Mesendoderm (in vitro differentiated cells): ENCODE results near the gene OCEL1. TPM values are rescaled to one million over a fixed set of nuclear protein-coding genes. Genes with fewer than 3 reads are reported as not detected.
A peak's percentile ranks its signal among the peaks of the same experiment; 100 is the strongest.

ENCODE experiments used
- DNase-seq: peaks from one replicate; pipeline ENCODE4 v3.0.0; 2013
- H2AK5ac ChIP-seq: 2 replicates; pipeline ENCODE4 v1.6.1; 2013; ENCODE audit warnings: low read length, inconsistent platforms
- H2BK120ac ChIP-seq: 2 replicates; pipeline ENCODE4 v1.6.1; 2013; ENCODE audit warnings: low read depth, mild to moderate bottlenecking, low read length, moderate library complexity, mixed read lengths
- H2BK15ac ChIP-seq: replicated peaks from 2 replicates; pipeline ENCODE4 v1.6.1; 2013; ENCODE audit warnings: low read depth, mild to moderate bottlenecking, moderate library complexity
- H2BK5ac ChIP-seq: 2 replicates; pipeline ENCODE4 v1.6.1; 2013; ENCODE audit warnings: low read length, inconsistent platforms
- H3K18ac ChIP-seq: 2 replicates; pipeline ENCODE4 v1.6.1; 2013; ENCODE audit warnings: mild to moderate bottlenecking, low read length, mixed read lengths
- H3K23ac ChIP-seq: one replicate; pipeline ENCODE4 v1.6.1; 2013; ENCODE audit warnings: low read length
- H3K27ac ChIP-seq: 2 replicates; pipeline ENCODE4 v1.5.1; 2013; ENCODE audit warnings: low read depth, mild to moderate bottlenecking, inconsistent platforms, low read length, moderate library complexity
- H3K27me3 ChIP-seq: 2 replicates; pipeline ENCODE4 v1.6.1; 2013; ENCODE audit warnings: low read length, control low read depth, mild to moderate bottlenecking, inconsistent platforms; ENCODE audit not compliant: insufficient read depth, poor library complexity
- H3K36me3 ChIP-seq: 2 replicates; pipeline ENCODE4 v1.6.1; 2013; ENCODE audit warnings: low read length, inconsistent platforms; ENCODE audit not compliant: control insufficient read depth, insufficient read depth
- H3K4ac ChIP-seq: one replicate; pipeline ENCODE4 v1.6.1; 2013; ENCODE audit warnings: low read depth, mild to moderate bottlenecking, low read length, moderate library complexity
- H3K4me1 ChIP-seq: 2 replicates; pipeline ENCODE4 v1.6.1; 2013; ENCODE audit warnings: low read depth, low read length, inconsistent platforms; ENCODE audit not compliant: control insufficient read depth
- H3K4me2 ChIP-seq: 2 replicates; pipeline ENCODE4 v1.6.1; 2013; ENCODE audit warnings: low read length
- H3K4me3 ChIP-seq: 2 replicates; pipeline ENCODE4 v1.5.1; 2013; ENCODE audit warnings: mild to moderate bottlenecking, low read length
- H3K56ac ChIP-seq: one replicate; pipeline ENCODE4 v1.6.1; 2013; ENCODE audit warnings: low read length
- H3K79me1 ChIP-seq: 2 replicates; pipeline ENCODE4 v1.6.1; 2013; ENCODE audit warnings: low read length, inconsistent platforms
- H3K79me2 ChIP-seq: 2 replicates; pipeline ENCODE4 v1.6.1; 2013; ENCODE audit warnings: mild to moderate bottlenecking, low read length; ENCODE audit not compliant: control insufficient read depth, insufficient read depth
- H3K9ac ChIP-seq: 2 replicates; pipeline ENCODE4 v1.6.1; 2013; ENCODE audit warnings: low read length, inconsistent platforms
- H4K5ac ChIP-seq: one replicate; pipeline ENCODE4 v1.6.1; 2013; ENCODE audit warnings: low read length
- H4K8ac ChIP-seq: one replicate; pipeline ENCODE4 v1.6.1; 2013; ENCODE audit warnings: low read depth, mild to moderate bottlenecking, control low read depth, low read length, moderate library complexity
- WGBS: extraction: QIAGEN DNeasy Blood & Tissue Kit; methylation state at CpG from one replicate; pipeline ENCODE4 v1.1.7; 2013; ENCODE audit warnings: low lambda C conversion rate, missing lambda C conversion rate; ENCODE audit not compliant: insufficient coverage; ENCODE audit errors: extremely low coverage; 5-methylcytosine and 5-hydroxymethylcytosine counted together
- polyA plus RNA-seq, 2 experiments: library from polyadenylated mRNA; stranded (reverse); fragments of 200-250 nt; gene quantifications; one replicate each; pipeline ENCODE4 v1.2.3, GENCODE V29; 2013

Gene OCEL1, protein sequence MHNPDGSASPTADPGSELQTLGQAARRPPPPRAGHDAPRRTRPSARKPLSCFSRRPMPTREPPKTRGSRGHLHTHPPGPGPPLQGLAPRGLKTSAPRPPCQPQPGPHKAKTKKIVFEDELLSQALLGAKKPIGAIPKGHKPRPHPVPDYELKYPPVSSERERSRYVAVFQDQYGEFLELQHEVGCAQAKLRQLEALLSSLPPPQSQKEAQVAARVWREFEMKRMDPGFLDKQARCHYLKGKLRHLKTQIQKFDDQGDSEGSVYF
- polyA plus RNA-seq (2013, experiment 1 of 2), result 17.6 TPM
- polyA plus RNA-seq (2013, experiment 2 of 2), result 17.5 TPM

DNA sequence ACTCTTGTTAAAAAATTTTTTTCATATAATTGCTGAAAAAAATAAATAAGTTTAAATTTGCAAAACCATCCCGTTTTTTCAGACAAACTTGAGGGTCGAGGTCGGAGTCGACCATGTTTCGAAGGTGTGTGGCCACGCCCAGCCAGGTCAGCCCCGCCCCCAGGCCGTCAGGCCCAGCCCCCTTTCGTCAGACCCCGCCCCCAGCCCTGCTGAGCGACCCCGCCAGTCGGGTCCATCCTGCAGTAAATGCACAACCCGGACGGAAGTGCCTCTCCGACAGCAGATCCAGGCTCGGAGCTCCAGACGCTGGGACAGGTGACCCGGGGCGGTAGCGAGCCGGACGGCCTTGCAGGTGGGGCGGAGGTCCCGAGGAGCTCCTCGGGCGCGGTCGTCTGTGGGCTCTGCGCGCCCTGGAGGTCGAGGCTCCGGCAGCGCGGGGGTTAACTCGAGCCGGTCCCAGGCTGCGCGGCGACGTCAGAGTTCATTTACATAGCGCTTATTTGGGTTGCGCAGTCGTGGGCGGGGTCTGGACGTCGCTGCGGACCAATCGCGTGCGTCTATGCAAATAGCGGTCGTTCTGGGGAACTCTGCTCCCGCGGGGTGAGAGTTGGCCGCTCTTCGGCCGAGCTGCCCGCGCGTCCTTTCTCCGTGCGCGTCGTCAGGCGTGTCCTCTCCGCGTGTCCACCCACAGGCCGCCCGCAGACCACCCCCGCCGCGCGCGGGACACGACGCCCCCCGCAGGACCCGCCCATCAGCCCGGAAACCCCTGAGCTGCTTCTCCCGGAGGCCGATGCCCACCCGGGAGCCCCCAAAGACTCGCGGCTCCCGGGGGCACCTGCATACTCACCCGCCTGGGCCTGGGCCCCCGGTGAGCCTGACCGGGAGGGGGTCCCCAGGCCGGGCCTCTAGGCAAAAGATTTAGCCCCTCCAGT lies at the start of gene OCEL1:
TSS of gene OCEL1 (plus strand) at position 225 of the 932 bp plus-strand sequence. CDS start at position 247, 22 bp downstream.
- peak; percentile 99 for DNase-seq
- peak within 1 kb of the TSS; percentile 87 for H3K56ac ChIP-seq
- H3K9ac ChIP-seq, result peak within 1 kb of the TSS; percentile 82
- peaks cover 5% of the 10 kb centered on the region for H3K36me3 ChIP-seq
- H2BK5ac ChIP-seq, result peak within 1 kb of the TSS; percentile 85
- peak within 1 kb of the TSS; percentile 92 for H3K27ac ChIP-seq
- no peaks in the 10 kb centered on the region for H3K27me3 ChIP-seq
- H2BK15ac ChIP-seq, result no peak within 1 kb of the TSS
- H4K5ac ChIP-seq, result no peak within 1 kb of the TSS
- H3K4me2 ChIP-seq, result peak within 1 kb of the TSS; percentile 54
- peak within 1 kb of the TSS; percentile 71 for H3K18ac ChIP-seq
- no peaks in the 10 kb centered on the region for H3K4me1 ChIP-seq
- no peak within 1 kb of the TSS for H4K8ac ChIP-seq
- no peak within 1 kb of the TSS for H2AK5ac ChIP-seq
- no peaks in the 10 kb centered on the region for H3K79me2 ChIP-seq
- H3K23ac ChIP-seq, result no peak within 1 kb of the TSS
- peak within 1 kb of the TSS; percentile 89 for H3K4ac ChIP-seq
- no peaks in the 10 kb centered on the region for H3K79me1 ChIP-seq
- no peak within 1 kb of the TSS for H2BK120ac ChIP-seq
- H3K4me3 ChIP-seq, result peak within 1 kb of the TSS; percentile 75
- WGBS, result no CpG with 5 or more reads among the region's 90 CpGs

DNA sequence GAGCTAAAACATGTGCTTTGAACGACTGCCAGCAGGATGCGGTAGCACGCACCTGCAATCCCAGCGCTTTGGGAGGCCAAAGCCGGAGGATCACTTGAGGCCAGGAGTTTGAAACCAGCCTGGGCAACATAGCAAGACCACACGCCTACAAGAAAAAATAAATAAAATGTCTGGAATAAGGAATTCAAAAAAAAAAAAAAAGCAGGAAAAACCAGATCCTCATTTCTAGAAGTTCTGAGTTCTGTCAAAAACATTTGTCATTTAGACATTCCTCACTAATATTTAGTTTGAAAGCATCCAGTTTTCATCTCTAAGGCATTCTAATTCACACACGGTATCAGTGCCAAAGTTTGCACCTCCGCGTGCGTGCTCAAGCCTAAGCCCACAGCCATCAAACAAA lies 47.7 kb upstream of the OCEL1 start:
- Histone ChIP-seq H2BK15ac (no peak overlapping the region), H3K4me2 (no peak overlapping the region), H3K9ac (no peak overlapping the region), H3K4me3 (no peak overlapping the region), H3K4me1 (no peaks in the 10 kb centered on the region), H2BK5ac (no peak overlapping the region), H3K79me2 (no peaks in the 10 kb centered on the region), H3K27ac (no peak overlapping the region), H3K4ac (no peak overlapping the region), H3K27me3 (no peaks in the 10 kb centered on the region), H4K5ac (no peak overlapping the region), H4K8ac (no peak overlapping the region), H3K23ac (no peak overlapping the region), H3K79me1 (no peaks in the 10 kb centered on the region), H2BK120ac (no peak overlapping the region), H3K36me3 (peaks cover 5% of the 10 kb centered on the region), H3K18ac (no peak overlapping the region), H3K56ac (no peak overlapping the region), H2AK5ac (no peak overlapping the region)
- WGBS, result no CpG with 5 or more reads among the region's 10 CpGs
- no peak for DNase-seq

DNA sequence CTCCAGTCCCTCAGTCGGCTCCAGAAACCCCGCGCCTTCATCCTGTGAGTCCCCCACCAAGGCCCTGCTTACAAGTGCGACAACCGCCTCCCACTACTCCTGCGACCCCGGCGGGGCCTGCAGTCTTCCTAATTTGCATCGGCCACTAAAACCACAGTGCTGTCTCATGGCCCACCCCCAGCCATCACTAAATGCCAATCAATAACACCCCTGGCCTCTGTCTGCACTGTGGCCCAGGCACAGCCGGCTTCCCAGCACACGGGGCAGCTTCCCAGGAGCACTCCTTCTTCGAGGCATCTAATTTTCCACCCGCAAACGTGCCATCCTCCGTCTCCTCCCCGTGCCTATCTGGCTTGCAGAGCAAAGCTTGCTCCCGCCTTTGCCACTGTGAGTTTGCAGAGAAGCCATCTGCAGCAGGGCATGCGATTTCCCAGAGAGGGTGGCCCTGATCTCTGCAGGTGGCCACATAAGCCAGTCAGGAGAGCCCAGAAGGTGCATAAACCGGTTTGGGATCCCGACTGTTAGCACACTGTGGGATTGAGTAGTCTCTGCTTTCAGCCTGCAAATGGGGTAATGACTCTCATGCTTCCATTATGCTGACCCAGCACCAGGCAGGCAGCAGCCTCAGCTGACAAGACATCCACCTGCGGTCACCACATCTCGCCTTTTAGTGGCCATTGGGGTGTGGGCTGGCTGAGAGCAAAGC lies 44.9 kb upstream of the OCEL1 start:
- H3K18ac ChIP-seq, result no peak overlapping the region
- WGBS, result no CpG with 5 or more reads among the region's 22 CpGs
- no peak overlapping the region for H4K8ac ChIP-seq
- H2BK5ac ChIP-seq, result no peak overlapping the region
- H3K79me1 ChIP-seq, result no peaks in the 10 kb centered on the region
- H2BK15ac ChIP-seq, result no peak overlapping the region
- no peak overlapping the region for H3K4me2 ChIP-seq
- H3K79me2 ChIP-seq, result no peaks in the 10 kb centered on the region
- no peak overlapping the region for H3K9ac ChIP-seq
- H3K4me1 ChIP-seq, result no peaks in the 10 kb centered on the region
- H2BK120ac ChIP-seq, result no peak overlapping the region
- no peak overlapping the region for H2AK5ac ChIP-seq
- H3K4me3 ChIP-seq, result no peak overlapping the region
- H3K36me3 ChIP-seq, result peaks cover 5% of the 10 kb centered on the region
- no peak overlapping the region for H3K23ac ChIP-seq
- DNase-seq, result peak; percentile 5
- H3K27ac ChIP-seq, result no peak overlapping the region
- H3K4ac ChIP-seq, result no peak overlapping the region
- no peaks in the 10 kb centered on the region for H3K27me3 ChIP-seq
- H4K5ac ChIP-seq, result no peak overlapping the region
- no peak overlapping the region for H3K56ac ChIP-seq

DNA sequence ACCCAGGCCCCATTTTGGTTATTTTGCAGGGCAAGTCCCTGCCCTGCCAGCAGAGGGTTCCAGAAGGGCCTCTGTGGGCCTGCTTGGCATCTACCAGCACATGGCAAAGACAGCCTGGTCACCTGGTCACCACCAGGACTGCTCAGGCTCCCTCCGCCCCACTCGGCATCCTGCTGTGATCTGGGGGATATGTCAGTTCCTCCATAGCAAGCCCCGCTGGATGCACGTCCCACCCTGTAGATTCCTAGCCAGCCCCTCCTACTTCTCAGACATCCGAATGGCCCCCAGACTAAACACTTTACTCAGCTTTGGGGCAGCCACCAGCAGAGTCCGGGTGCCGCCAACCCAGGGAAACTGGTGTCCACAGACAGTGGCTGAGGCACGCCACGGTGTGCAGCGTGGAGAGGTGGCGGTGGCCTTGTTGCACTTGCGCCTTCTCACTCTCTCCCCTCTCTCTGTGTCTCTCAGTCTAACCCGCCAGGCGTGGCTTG lies 42.7 kb upstream of the OCEL1 start:
- Histone ChIP-seq H3K18ac (no peak overlapping the region), H2BK120ac (no peak overlapping the region), H3K9ac (no peak overlapping the region), H3K79me2 (no peaks in the 10 kb centered on the region), H4K8ac (no peak overlapping the region), H3K4me2 (no peak overlapping the region), H4K5ac (no peak overlapping the region), H3K79me1 (no peaks in the 10 kb centered on the region), H3K4me1 (no peaks in the 10 kb centered on the region), H3K27ac (no peak overlapping the region), H3K56ac (no peak overlapping the region), H2BK15ac (no peak overlapping the region), H3K4me3 (no peak overlapping the region), H3K36me3 (peaks cover 6% of the 10 kb centered on the region), H3K23ac (no peak overlapping the region), H3K4ac (no peak overlapping the region), H3K27me3 (no peaks in the 10 kb centered on the region), H2BK5ac (no peak overlapping the region), H2AK5ac (no peak overlapping the region)
- WGBS, result no CpG with 5 or more reads among the region's 14 CpGs
- DNase-seq, result peak; percentile 25

DNA sequence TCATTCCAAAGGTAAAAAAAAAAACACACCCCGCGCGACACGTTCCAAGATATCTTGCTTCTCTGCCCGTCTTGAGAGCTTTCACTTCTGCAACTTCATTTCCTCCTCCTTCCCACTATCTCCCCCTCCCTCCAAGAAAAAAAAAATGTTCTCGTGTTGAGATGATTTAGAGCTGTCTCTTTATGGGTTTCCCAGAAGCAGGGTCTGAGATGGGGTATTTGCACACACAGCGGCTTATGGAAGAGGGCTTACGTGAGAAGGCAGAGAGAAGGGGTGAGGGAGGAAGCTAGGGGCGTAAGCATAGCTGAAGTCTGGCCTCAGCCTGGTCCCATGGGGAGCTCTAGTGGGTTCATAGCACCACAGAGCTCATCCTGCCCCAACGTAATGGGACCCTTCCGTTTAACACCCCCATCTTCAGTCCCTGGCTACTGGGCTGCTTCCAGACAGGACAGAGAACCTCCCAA lies 42.1 kb upstream of the OCEL1 start:
- H3K27ac ChIP-seq, result no peak overlapping the region
- no CpG with 5 or more reads among the region's 11 CpGs for WGBS
- no peak overlapping the region for H2BK120ac ChIP-seq
- no peaks in the 10 kb centered on the region for H3K79me1 ChIP-seq
- no peak overlapping the region for H3K4ac ChIP-seq
- no peak overlapping the region for H3K56ac ChIP-seq
- no peaks in the 10 kb centered on the region for H3K79me2 ChIP-seq
- H3K18ac ChIP-seq, result no peak overlapping the region
- peaks cover 6% of the 10 kb centered on the region for H3K36me3 ChIP-seq
- no peak overlapping the region for H3K4me3 ChIP-seq
- no peaks in the 10 kb centered on the region for H3K4me1 ChIP-seq
- no peaks in the 10 kb centered on the region for H3K27me3 ChIP-seq
- no peak overlapping the region for H4K5ac ChIP-seq
- no peak overlapping the region for H2BK15ac ChIP-seq
- no peak overlapping the region for H3K23ac ChIP-seq
- H2BK5ac ChIP-seq, result no peak overlapping the region
- no peak overlapping the region for H3K9ac ChIP-seq
- H4K8ac ChIP-seq, result no peak overlapping the region
- H2AK5ac ChIP-seq, result no peak overlapping the region
- no peak for DNase-seq
- H3K4me2 ChIP-seq, result no peak overlapping the region
